ENCODE results near the gene FOLR1. TPM values are rescaled to one million over a fixed set of nuclear protein-coding genes. Genes with fewer than 3 reads are reported as not detected.
A peak's percentile ranks its signal among the peaks of the same experiment; 100 is the strongest.

Gene FOLR1
- polyA plus RNA-seq, 1 donor from 2014 or later = not detected

DNA sequence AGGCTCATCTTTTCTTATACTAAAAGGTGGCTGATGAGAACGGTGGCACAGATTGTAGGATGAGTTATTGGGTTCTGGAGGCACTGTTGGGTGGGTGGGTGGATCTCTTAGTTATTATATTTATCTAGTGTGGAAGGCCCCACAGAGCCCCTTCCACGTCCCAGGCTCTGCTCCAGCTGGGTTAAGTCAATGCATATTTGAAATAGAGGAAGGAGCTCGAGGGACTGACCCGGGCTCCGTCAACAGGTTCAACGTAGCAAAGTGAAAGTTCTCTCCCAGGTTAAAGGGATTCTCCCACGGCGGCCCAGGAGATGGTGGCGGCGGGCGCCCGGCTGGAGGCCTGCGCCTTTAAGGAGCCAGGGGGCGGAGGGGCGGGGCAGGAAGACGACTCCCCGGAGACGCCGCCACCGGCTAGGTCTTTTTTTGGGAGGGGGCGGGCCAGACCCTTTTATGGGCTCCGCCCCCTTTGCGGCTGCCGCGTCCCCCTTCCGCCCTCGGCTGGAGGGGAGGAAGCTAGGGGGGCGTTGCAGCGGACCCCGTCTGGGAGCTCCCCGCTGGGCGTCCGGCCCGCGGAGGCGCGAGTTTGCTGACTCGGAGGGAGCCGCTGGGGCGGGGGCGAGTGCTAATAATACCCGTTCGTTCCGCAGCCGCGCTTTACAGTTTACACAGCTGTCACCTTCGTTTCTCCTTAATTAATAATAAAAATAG is 31.1 kb downstream of the FOLR1 start:
- Histone ChIP-seq H3K27me3 (ENCODE audit: insufficient read depth, low read depth, low read length) (peaks cover 34% of the 10 kb centered on the region), H3K9me3 (ENCODE audit: low read length) (no peaks in the 10 kb centered on the region), H3K27ac (ENCODE audit: low read length) (no peak overlapping the region), H3K79me2 (replicated peaks; ENCODE audit: insufficient read depth, low read length) (peaks cover 13% of the 10 kb centered on the region), H3K4me3 (ENCODE audit: low read length) (peak overlapping the region; percentile 70), H3K4me2 (ENCODE audit: low read length) (no peak overlapping the region), H3K9me2 (ENCODE audit: insufficient read depth, low read length) (no peaks in the 10 kb centered on the region), H4K20me1 (ENCODE audit: insufficient read depth) (no peaks in the 10 kb centered on the region), H2AFZ (ENCODE audit: low read depth, low read length) (no peak overlapping the region), H3K9ac (ENCODE audit: low read length) (peak overlapping the region; percentile 36), H3K36me3 (ENCODE audit: insufficient read depth, low read length) (no peaks in the 10 kb centered on the region), H3F3A (ENCODE audit: insufficient read depth, low read length, poor library complexity, severe bottlenecking) (no peaks in the 10 kb centered on the region)
- TF ChIP-seq EP300 (conservative IDR thresholded peaks at IDR 0.05; ENCODE audit: poor library complexity, severe bottlenecking) = no peak
- TF ChIP-seq POLR2AphosphoS5 (IDR thresholded peaks at IDR 0.05) = no peak
- TF ChIP-seq, protein P1, sequence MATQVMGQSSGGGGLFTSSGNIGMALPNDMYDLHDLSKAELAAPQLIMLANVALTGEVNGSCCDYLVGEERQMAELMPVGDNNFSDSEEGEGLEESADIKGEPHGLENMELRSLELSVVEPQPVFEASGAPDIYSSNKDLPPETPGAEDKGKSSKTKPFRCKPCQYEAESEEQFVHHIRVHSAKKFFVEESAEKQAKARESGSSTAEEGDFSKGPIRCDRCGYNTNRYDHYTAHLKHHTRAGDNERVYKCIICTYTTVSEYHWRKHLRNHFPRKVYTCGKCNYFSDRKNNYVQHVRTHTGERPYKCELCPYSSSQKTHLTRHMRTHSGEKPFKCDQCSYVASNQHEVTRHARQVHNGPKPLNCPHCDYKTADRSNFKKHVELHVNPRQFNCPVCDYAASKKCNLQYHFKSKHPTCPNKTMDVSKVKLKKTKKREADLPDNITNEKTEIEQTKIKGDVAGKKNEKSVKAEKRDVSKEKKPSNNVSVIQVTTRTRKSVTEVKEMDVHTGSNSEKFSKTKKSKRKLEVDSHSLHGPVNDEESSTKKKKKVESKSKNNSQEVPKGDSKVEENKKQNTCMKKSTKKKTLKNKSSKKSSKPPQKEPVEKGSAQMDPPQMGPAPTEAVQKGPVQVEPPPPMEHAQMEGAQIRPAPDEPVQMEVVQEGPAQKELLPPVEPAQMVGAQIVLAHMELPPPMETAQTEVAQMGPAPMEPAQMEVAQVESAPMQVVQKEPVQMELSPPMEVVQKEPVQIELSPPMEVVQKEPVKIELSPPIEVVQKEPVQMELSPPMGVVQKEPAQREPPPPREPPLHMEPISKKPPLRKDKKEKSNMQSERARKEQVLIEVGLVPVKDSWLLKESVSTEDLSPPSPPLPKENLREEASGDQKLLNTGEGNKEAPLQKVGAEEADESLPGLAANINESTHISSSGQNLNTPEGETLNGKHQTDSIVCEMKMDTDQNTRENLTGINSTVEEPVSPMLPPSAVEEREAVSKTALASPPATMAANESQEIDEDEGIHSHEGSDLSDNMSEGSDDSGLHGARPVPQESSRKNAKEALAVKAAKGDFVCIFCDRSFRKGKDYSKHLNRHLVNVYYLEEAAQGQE (IDR thresholded peaks at IDR 0.05; ENCODE audit: borderline replicate concordance) = no peak
- TF ChIP-seq SMC3 (conservative IDR thresholded peaks at IDR 0.05; ENCODE audit: poor library complexity) = no peak
- no peak for TF ChIP-seq EZH2 (IDR thresholded peaks at IDR 0.05; ENCODE audit: borderline replicate concordance, insufficient read depth, low read length, poor library complexity, severe bottlenecking)
- no peak for TF ChIP-seq RAD21 (conservative IDR thresholded peaks at IDR 0.05)
- no peak for TF ChIP-seq MXI1 (conservative IDR thresholded peaks at IDR 0.05; ENCODE audit: poor library complexity, severe bottlenecking)
- TF ChIP-seq CTCF (IDR thresholded peaks at IDR 0.05; ENCODE audit: poor library complexity, severe bottlenecking) = no peak
- no peak for TF ChIP-seq TAF1 (IDR thresholded peaks at IDR 0.05; ENCODE audit: low read depth)

GRCh38 chr11:72223615-72224563 is 31.9 kb downstream of the FOLR1 start:
- H3K4me2 ChIP-seq (ENCODE audit: low read length) = no peak overlapping the region
- H3K9ac ChIP-seq (ENCODE audit: low read length) = peak overlapping the region; percentile 36
- H4K20me1 ChIP-seq (ENCODE audit: insufficient read depth) = no peaks in the 10 kb centered on the region
- no peak overlapping the region for H3K27ac ChIP-seq (ENCODE audit: low read length)
- H3K4me3 ChIP-seq (ENCODE audit: low read length) = peak overlapping the region; percentile 70
- no peaks in the 10 kb centered on the region for H3K36me3 ChIP-seq (ENCODE audit: insufficient read depth, low read length)
- TF ChIP-seq EZH2 (IDR thresholded peaks at IDR 0.05; ENCODE audit: borderline replicate concordance, insufficient read depth, low read length, poor library complexity, severe bottlenecking) (no peak), TAF1 (IDR thresholded peaks at IDR 0.05; ENCODE audit: low read depth) (no peak), MXI1 (conservative IDR thresholded peaks at IDR 0.05; ENCODE audit: poor library complexity, severe bottlenecking) (no peak), POLR2AphosphoS5 (IDR thresholded peaks at IDR 0.05) (no peak), CTCF (IDR thresholded peaks at IDR 0.05; ENCODE audit: poor library complexity, severe bottlenecking) (no peak)
- H3K9me2 ChIP-seq (ENCODE audit: insufficient read depth, low read length) = no peaks in the 10 kb centered on the region
- H3K9me3 ChIP-seq (ENCODE audit: low read length) = no peaks in the 10 kb centered on the region
- peaks cover 34% of the 10 kb centered on the region for H3K27me3 ChIP-seq (ENCODE audit: insufficient read depth, low read depth, low read length)
- peaks cover 13% of the 10 kb centered on the region for H3K79me2 ChIP-seq (replicated peaks; ENCODE audit: insufficient read depth, low read length)
- H3F3A ChIP-seq (ENCODE audit: insufficient read depth, low read length, poor library complexity, severe bottlenecking) = no peaks in the 10 kb centered on the region
- H2AFZ ChIP-seq (ENCODE audit: low read depth, low read length) = no peak overlapping the region
